ENCODE data around the gene SNAP91. TPM values are rescaled to one million over a fixed set of nuclear protein-coding genes. Genes with fewer than 3 reads are reported as not detected.
"Not testable (repeated sequence)": the region's sequence is repeated elsewhere in the genome, so short reads cannot be mapped to it uniquely, and the experiment has no call there.

Gene SNAP91
- total RNA-seq, 1 experiment from 2014 or later, result 0.70 TPM

GRCh38 chr6:83556871-83557270 lies 152.0 kb downstream of the SNAP91 start:
- ATAC-seq, result no peak
- H3K4me3 Mint-ChIP-seq, result no peak overlapping the region
- H3K36me3 Mint-ChIP-seq, result no peaks in the 10 kb centered on the region
- no peak for DNase-seq (ENCODE audit: low spot score)
- no peaks in the 10 kb centered on the region for H3K27me3 Mint-ChIP-seq (ENCODE audit: low read depth)
- H3K27ac Mint-ChIP-seq, result no peak overlapping the region
- ChIA-PET POLR2A (no interaction called here), CTCF (no interaction called here)
- H3K9me3 Mint-ChIP-seq, result no peaks in the 10 kb centered on the region
- TF ChIP-seq, protein P1, sequence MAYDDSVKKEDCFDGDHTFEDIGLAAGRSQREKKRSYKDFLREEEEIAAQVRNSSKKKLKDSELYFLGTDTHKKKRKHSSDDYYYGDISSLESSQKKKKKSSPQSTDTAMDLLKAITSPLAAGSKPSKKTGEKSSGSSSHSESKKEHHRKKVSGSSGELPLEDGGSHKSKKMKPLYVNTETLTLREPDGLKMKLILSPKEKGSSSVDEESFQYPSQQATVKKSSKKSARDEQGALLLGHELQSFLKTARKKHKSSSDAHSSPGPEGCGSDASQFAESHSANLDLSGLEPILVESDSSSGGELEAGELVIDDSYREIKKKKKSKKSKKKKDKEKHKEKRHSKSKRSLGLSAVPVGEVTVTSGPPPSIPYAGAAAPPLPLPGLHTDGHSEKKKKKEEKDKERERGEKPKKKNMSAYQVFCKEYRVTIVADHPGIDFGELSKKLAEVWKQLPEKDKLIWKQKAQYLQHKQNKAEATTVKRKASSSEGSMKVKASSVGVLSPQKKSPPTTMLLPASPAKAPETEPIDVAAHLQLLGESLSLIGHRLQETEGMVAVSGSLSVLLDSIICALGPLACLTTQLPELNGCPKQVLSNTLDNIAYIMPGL (CRISPR knock-in tag; IDR thresholded peaks at IDR 0.05), result no peak
- TF ChIP-seq OVOL2 (CRISPR knock-in tag; IDR thresholded peaks at IDR 0.05; ENCODE audit: borderline replicate concordance) (no peak), IRF2 (CRISPR knock-in tag; IDR thresholded peaks at IDR 0.05; ENCODE audit: borderline replicate concordance, low read depth) (no peak), PRDM15 (CRISPR knock-in tag; IDR thresholded peaks at IDR 0.05) (no peak), SOX15 (CRISPR knock-in tag; IDR thresholded peaks at IDR 0.05) (no peak), ZNF532 (CRISPR knock-in tag; IDR thresholded peaks at IDR 0.05; ENCODE audit: borderline replicate concordance) (no peak), NR3C1 (CRISPR knock-in tag; conservative IDR thresholded peaks at IDR 0.05; ENCODE audit: low read depth) (no peak), CREM (CRISPR knock-in tag; IDR thresholded peaks at IDR 0.05) (no peak)
- TF ChIP-seq, protein P2, sequence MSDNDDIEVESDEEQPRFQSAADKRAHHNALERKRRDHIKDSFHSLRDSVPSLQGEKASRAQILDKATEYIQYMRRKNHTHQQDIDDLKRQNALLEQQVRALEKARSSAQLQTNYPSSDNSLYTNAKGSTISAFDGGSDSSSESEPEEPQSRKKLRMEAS (CRISPR knock-in tag; IDR thresholded peaks at IDR 0.05), result no peak
- peaks cover 14% of the 10 kb centered on the region; the same call in 1 of the 2 replicates for H3K4me1 Mint-ChIP-seq

DNA sequence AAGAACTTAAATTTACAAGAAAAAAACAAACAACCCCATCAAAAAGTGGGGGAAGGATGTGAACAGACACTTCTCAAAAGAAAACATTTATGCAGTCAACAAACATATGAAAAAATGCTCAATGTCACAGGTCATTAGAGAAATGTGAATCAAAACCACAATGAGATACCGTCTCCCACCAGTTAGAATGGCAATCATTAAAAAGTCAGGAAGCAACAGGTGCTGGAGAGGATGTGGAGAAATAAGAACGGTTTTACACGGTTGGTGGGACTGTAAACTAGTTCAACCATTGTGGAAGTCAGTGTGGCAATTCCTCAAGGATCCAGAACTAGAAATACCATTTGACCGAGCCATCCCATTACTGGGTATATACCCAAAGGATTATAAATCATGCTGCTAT lies 157.2 kb downstream of the SNAP91 start:
- ATAC-seq; CTCF ChIA-PET; H3K36me3 Mint-ChIP-seq; H3K27ac Mint-ChIP-seq; POLR2A ChIA-PET; H3K4me1 Mint-ChIP-seq; H3K4me3 Mint-ChIP-seq; H3K27me3 Mint-ChIP-seq (ENCODE audit: low read depth); DNase-seq (ENCODE audit: low spot score): not testable (repeated sequence)
- H3K9me3 Mint-ChIP-seq, result peaks cover 14% of the 10 kb centered on the region; the same call in 1 of the 2 replicates

GRCh38 chr6:83550482-83550881 lies 158.4 kb downstream of the SNAP91 start:
- H3K27me3 Mint-ChIP-seq (ENCODE audit: low read depth); H3K4me1 Mint-ChIP-seq; H3K36me3 Mint-ChIP-seq; H3K4me3 Mint-ChIP-seq; ATAC-seq; H3K27ac Mint-ChIP-seq; CTCF ChIA-PET; DNase-seq (ENCODE audit: low spot score); POLR2A ChIA-PET: not testable (repeated sequence)
- H3K9me3 Mint-ChIP-seq, result peaks cover 14% of the 10 kb centered on the region; the same call in 1 of the 2 replicates
